NCI-H510A (cell line): ENCODE data around the gene ST8SIA3.
A peak's percentile ranks its signal among the peaks of the same experiment; 100 is the strongest.

Experiments
- DNase-seq: peaks from one replicate; lab custom pipeline; 2025; lab: John Stamatoyannopoulos, UW

ST8SIA3 gene, protein sequence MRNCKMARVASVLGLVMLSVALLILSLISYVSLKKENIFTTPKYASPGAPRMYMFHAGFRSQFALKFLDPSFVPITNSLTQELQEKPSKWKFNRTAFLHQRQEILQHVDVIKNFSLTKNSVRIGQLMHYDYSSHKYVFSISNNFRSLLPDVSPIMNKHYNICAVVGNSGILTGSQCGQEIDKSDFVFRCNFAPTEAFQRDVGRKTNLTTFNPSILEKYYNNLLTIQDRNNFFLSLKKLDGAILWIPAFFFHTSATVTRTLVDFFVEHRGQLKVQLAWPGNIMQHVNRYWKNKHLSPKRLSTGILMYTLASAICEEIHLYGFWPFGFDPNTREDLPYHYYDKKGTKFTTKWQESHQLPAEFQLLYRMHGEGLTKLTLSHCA

GRCh38 chr18:57352271-57352701 lies at the start of gene ST8SIA3:
ST8SIA3 (plus strand) TSS chr18:57352557; CDS start chr18:57352847, 290 bp downstream.
- no peak for DNase-seq

DNA sequence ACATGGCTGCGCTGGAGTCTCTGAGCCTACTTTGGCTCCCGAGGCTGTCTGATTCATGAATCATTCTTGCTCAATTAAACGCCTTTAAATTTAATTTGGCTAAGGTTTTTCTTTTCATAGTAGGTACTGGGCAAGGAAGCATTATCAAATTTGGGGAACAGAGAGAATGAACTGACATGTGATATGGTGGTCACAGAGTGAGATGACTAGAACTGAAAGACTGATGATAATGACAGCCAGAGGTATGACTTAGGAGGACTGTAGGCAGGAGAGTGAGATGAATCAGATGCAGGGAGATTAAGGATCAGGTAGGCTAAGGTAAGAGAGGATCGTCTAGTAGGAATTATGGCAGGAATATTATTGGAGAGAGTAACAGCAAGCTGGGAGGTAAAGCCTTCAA lies 40.9 kb upstream of the ST8SIA3 start:
- DNase-seq: no peak

GRCh38 chr18:57312346-57313144 lies 39.8 kb upstream of the ST8SIA3 start:
- no peak for DNase-seq

GRCh38 chr18:57320603-57321002 lies 31.8 kb upstream of the ST8SIA3 start:
- no peak for DNase-seq

DNA sequence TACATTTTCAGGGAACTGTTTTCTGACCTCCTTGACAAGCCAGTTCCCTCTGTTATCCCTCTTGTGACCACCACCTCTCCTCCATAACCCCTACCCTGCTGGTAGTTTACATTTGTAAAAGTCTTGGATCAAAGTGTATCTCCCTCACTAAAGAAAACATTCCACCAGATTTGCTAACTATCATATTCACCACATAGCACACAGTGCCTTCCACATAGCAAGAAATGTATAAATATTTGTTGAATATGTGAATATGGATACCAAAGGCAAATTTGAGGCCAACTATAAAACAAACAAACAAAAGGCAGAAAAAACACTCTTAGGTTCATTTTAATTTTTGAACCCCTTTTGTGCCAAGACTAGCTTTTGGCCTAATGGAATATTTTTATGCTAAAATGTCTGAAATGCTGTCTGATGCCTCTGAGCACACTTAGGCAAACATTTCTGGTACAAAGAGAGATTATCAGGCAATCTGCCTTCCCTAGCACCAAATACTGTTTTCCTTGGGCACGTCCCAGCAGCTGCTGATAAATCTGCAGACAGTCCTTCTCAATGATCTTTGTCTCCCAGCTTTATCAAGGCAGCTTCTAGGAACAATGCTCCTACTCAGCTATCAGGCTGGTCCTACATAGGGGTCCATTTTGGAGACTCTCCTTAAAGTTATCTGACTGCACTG lies 26.7 kb upstream of the ST8SIA3 start:
- no peak for DNase-seq

DNA sequence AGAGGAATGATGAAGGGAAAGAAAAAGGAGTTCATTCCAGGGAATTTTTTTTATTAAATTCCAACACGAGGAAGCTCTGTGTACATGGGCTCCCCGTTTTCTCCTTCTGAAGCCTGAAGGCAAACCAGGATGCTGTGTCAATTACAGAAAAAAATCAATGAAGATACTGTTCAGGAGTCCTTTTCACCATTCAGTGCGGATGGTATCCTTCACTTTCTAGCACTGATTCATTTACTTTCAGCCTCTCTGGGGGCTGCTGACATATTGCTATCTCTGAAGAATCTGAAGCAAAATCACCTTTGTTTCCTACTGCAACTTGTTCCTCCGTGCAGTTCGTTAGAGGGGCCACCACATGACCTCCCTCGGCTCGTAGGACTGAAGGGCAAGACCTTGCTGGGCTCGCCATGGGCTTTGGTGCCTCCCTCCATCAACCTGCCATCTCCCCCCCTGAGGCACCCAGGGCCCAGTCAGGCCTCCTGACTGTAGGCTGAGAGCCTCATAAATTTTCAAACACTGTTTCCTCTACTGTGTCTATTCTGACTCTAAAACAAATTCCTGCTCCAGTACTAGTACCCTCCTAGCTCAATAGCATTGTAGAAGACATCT lies 25.5 kb upstream of the ST8SIA3 start:
- DNase-seq: no peak

DNA sequence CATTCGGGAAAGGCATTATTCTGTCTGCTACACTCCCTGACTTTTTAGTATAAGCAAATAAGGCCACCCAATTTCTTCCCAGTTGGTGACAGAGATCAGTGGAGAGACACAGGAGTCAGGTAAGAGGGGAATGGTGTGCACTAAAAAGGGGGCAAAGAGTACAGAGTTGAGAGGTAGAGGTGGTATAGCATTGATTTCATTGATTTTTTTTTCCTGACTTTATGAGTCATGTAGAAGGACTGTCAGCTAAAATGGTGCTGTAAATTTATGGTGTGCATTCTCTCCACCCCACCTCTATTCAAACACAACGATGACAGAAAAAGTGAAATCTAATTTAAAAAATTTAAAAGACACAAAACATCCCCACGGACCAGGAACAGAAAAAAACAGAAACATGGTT lies 23.7 kb upstream of the ST8SIA3 start:
- no peak for DNase-seq

GRCh38 chr18:57329856-57330255 lies 22.5 kb upstream of the ST8SIA3 start:
- no peak for DNase-seq

- no peak for DNase-seq
Observed at GRCh38 chr18:57331718-57332117, 20.6 kb upstream of the ST8SIA3 start.

DNA sequence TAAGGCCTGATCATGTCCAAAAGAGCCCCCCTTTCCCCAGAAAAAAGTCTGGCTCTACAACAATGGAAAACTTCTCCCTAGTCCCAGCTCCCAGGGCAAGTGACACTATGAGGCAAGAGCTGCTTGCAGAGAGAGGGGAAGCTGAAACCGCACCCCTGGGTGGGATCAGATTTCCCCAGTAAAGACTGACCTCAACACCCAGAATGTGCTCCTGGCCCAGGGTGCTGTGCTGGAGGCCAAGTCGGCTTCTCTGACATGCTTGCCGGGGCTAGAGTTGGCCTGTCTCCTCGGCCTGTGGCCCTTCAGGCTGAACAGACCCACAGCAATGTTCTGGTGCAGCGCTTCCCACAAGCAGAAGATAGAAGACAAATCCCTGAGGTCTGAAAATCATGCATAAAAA lies 18.4 kb upstream of the ST8SIA3 start:
- DNase-seq: no peak

GRCh38 chr18:57334383-57334782 lies 18.0 kb upstream of the ST8SIA3 start:
- DNase-seq: no peak

- no peak for DNase-seq
Observed at GRCh38 chr18:57336343-57336742, 16.0 kb upstream of the ST8SIA3 start.

DNA sequence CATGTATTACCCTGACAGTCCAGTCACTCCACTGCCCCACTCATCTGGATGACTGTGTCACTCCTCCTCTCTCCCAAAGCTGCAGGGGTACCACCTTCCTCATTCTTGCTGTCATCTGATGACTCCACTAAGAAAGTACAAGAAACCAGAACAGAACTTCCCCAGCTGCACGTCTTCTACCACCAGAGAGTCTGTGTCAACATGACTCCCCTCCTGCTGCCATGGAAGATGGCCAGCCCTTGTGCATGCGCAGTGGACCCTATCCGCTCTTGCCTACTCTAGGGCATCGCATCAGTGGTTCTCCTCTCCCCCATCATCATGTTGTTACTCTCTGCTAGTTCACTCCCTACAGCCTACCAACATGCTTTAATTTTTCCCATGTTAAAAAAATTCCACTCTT lies 14.5 kb upstream of the ST8SIA3 start:
- no peak for DNase-seq

- no peak for DNase-seq
Observed at GRCh38 chr18:57343833-57344232, 8.5 kb upstream of the ST8SIA3 start.

DNA sequence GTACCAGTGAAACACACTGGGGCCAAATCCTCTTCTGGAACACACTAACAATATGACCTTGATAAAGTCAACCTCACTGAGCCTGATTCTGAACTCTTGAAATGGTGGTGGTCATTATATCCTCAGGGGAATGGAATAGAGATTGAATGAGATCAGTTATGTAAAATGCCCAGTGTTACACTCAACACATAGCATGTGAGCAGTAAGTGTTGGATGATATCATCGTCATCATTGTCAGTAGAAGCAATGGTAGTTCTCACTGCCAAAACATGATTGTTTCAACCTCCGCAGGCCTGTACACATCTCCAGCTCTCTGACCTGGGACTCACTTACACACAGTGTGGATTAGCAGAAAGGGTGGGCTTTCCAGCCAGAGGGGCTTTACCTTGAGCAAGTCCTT lies 5.5 kb upstream of the ST8SIA3 start:
- no peak for DNase-seq

DNA sequence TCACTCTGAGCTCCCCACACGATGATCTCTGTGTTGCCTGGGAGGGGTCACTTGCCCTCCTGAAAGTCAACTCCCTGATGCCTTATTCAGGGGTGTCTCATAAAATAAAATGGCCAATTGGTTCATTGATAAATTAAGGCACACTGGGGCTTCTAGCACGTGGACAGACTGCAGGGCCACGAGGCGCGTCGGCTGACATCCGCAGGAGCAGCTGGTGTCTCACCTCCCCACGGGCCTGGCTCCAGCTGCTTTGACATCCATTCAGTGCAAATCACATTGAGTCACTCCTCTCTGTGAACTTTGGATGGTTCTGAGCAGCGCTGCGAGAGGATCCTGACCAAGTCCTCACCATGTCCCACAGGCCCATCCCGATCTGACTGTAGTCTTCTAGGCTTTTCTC lies 4.6 kb upstream of the ST8SIA3 start:
- DNase-seq: no peak

- peak; percentile 25 for DNase-seq
Observed at GRCh38 chr18:57352761-57353136, 392 bp downstream of the ST8SIA3 start.

DNA sequence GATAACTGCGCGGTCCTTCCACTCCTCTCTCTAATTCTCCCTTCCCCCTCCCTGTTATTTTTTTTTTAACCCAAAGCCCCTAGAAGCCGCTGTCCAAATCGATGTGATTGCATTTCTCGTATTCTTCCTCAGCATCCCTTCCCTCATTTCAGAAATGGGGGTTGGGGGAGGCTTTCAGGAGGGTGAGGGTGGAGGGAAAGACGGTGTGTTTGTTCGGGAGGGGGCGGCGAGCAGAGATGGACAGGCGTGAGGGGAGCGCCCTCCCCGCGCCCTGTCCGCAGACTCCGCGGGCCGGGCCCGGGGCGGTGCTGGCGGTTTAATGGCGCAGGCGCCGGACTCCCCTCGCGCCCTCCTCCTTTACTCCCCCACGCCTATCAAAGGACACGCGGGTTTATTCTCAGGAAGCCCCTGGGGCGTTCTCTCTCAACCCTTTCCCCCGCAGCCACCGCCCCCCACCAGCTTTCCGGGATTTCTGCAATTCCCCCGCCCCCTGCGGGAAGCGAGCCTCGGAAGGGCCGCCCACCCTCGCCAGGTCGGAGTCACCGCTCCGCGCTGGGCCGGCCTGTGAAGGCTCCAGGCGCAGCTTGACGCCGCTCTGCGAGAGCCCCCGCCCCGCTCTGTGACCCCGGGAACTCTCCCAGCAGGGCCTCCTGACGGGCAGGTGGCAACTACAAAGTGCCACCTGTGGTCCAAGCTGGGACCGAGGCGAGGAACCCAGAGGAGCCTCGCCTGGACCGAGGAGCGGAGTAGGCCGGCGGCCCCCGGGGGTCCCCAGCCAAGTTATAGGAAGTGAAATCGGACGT lies 981 bp downstream of the ST8SIA3 start:
- peak; percentile 83 for DNase-seq

- DNase-seq: peak; percentile 32
Observed at GRCh38 chr18:57353940-57354461, 1.6 kb downstream of the ST8SIA3 start.

DNA sequence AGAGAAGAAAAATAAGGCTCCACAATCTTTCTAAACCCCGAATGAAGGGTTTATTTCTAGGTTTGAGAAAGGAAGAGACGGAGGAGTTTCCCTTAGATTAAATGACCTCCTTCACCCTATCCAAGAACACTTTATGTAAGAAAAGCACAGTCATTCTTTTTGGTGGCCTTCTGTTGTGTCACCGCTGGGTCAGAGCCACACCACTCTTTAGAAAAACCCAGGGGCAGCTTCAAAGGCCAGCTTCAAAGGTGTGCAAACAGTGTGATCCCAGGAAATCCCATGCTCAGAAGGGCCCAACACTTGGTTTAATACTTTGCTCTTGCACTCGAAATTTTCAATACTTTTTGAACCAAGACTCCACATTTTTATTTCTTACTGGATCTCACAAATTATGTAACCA lies 7.1 kb downstream of the ST8SIA3 start:
- DNase-seq: no peak

GRCh38 chr18:57362714-57363113 lies 10.4 kb downstream of the ST8SIA3 start:
- DNase-seq: no peak
